HG03565 (cell line): ENCODE measurements around the gene TSHB.

Source experiments
- ATAC-seq: cut with Tn5 transposase; IDR thresholded peaks from one replicate; pipeline ENCODE4 v1.9.1; 2021; ENCODE audit warnings: mild to moderate bottlenecking, moderate library complexity; ENCODE audit not compliant: unreplicated experiment

TSHB gene

GRCh38 chr1:115057661-115058254, 28.1 kb downstream of the TSHB start:
- no peak for ATAC-seq

- ATAC-seq, result no peak
Measured at GRCh38 chr1:115059316-115059715, 29.7 kb downstream of the TSHB start.

GRCh38 chr1:115060501-115060900, 30.9 kb downstream of the TSHB start:
- no peak for ATAC-seq

- peak; percentile 65 for ATAC-seq
Measured at GRCh38 chr1:115062542-115063004, 32.9 kb downstream of the TSHB start.

GRCh38 chr1:115063228-115063901, 33.7 kb downstream of the TSHB start:
- ATAC-seq, result peak; percentile 44

- ATAC-seq, result no peak
Measured at GRCh38 chr1:115064461-115064860, 34.8 kb downstream of the TSHB start.

GRCh38 chr1:115065021-115065420, 35.4 kb downstream of the TSHB start:
- ATAC-seq, result no peak

GRCh38 chr1:115067161-115067859, 37.7 kb downstream of the TSHB start:
- ATAC-seq, result no peak

- no peak for ATAC-seq
Measured at GRCh38 chr1:115068826-115069585, 39.4 kb downstream of the TSHB start.

- ATAC-seq, result no peak
Measured at GRCh38 chr1:115069659-115070308, 40.2 kb downstream of the TSHB start.

- no peak for ATAC-seq
Measured at GRCh38 chr1:115071012-115071664, 41.5 kb downstream of the TSHB start.

- no peak for ATAC-seq
Measured at GRCh38 chr1:115073298-115074087, 43.9 kb downstream of the TSHB start.

GRCh38 chr1:115074839-115075534, 45.4 kb downstream of the TSHB start:
- no peak for ATAC-seq

GRCh38 chr1:115076384-115076915, 46.8 kb downstream of the TSHB start:
- ATAC-seq, result no peak

GRCh38 chr1:115077286-115077983, 47.8 kb downstream of the TSHB start:
- no peak for ATAC-seq

- no peak for ATAC-seq
Measured at GRCh38 chr1:115077984-115078330, 48.3 kb downstream of the TSHB start.

GRCh38 chr1:115078708-115079107, 49.1 kb downstream of the TSHB start:
- no peak for ATAC-seq

GRCh38 chr1:115082949-115083348, 53.3 kb downstream of the TSHB start:
- no peak for ATAC-seq
